Measurements from ENCODE around the gene THAP7. TPM values are rescaled to one million over a fixed set of nuclear protein-coding genes. Genes with fewer than 3 reads are reported as not detected.

The THAP7 gene
- total and polyA plus RNA-seq, 3 donors from 2014 or later: 60.6 to 96.5 (median 75.8) TPM

GRCh38 chr22:20992056-20992442 lies 9.9 kb downstream of the THAP7 start:
- no peaks in the 10 kb centered on the region for H3K36me3 ChIP-seq (ENCODE audit: low read depth, missing control alignments)
- intact Hi-C loops (cut with DNase I; ENCODE audit: low total_unique reads): no loop called here
- WGBS, 2 donors: 87% methylated on average over 7 of the region's 7 CpGs; no CpG with 5 or more reads in 1 of the 2 donors

DNA sequence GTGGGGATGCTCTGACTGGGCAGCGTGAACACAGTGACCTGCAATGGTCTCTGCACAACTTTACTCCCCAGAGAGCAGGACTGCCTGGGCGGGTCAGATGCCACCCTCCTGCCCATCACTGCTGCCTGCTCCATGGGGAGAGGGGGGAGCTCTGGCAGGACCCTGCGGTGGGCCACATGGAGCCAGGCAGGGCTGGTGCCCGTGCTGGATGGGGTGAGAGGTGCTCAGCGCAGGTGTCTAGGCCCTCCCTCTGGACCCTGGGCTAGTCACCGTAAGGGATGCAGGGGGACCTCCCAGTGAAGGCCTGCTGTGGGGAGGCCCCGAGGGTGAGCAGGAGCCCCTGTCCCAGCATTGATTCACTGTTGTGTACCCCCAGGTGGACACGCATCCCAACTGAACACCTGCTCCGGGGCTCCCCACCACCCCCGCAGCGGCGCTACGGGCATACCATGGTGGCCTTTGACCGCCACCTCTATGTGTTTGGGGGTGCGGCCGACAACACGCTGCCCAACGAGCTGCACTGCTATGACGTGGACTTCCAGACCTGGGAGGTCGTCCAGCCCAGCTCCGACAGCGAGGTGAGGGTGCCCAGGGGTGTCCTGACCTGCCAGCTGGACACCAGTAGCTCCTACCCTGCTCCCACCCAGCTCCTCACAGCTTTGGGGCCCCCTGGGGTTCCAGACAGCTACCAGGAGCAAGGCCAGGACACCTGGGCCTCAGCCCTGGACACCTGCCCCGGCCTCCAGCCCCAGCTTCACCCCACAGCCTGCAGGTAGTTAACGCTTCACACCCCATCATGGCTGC lies 10.5 kb downstream of the THAP7 start:
- WGBS, 2 donors: 70 to 90% methylated on average over 2 to 24 of the region's 24 CpGs
- no peaks in the 10 kb centered on the region for H3K36me3 ChIP-seq (ENCODE audit: low read depth, missing control alignments)
- TF ChIP-seq, protein P1, sequence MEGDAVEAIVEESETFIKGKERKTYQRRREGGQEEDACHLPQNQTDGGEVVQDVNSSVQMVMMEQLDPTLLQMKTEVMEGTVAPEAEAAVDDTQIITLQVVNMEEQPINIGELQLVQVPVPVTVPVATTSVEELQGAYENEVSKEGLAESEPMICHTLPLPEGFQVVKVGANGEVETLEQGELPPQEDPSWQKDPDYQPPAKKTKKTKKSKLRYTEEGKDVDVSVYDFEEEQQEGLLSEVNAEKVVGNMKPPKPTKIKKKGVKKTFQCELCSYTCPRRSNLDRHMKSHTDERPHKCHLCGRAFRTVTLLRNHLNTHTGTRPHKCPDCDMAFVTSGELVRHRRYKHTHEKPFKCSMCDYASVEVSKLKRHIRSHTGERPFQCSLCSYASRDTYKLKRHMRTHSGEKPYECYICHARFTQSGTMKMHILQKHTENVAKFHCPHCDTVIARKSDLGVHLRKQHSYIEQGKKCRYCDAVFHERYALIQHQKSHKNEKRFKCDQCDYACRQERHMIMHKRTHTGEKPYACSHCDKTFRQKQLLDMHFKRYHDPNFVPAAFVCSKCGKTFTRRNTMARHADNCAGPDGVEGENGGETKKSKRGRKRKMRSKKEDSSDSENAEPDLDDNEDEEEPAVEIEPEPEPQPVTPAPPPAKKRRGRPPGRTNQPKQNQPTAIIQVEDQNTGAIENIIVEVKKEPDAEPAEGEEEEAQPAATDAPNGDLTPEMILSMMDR (IDR thresholded peaks at IDR 0.05): no peak
- no peak for TF ChIP-seq POLR2A (IDR thresholded peaks at IDR 0.05)

More at GRCh38 chr22:20992056-20992442, 9.9 kb downstream of the THAP7 start:
- TF ChIP-seq, protein P1 (IDR thresholded peaks at IDR 0.05): no peak
- TF ChIP-seq POLR2A (IDR thresholded peaks at IDR 0.05): no peak
- H3K27ac ChIP-seq: no peak overlapping the region
- peaks cover 22% of the 10 kb centered on the region for H3K4me1 ChIP-seq
- no peak overlapping the region for H3K4me3 ChIP-seq
- H3K27me3 ChIP-seq: no peaks in the 10 kb centered on the region
- no peak for DNase-seq
- H3K9me3 ChIP-seq: no peaks in the 10 kb centered on the region

DNA sequence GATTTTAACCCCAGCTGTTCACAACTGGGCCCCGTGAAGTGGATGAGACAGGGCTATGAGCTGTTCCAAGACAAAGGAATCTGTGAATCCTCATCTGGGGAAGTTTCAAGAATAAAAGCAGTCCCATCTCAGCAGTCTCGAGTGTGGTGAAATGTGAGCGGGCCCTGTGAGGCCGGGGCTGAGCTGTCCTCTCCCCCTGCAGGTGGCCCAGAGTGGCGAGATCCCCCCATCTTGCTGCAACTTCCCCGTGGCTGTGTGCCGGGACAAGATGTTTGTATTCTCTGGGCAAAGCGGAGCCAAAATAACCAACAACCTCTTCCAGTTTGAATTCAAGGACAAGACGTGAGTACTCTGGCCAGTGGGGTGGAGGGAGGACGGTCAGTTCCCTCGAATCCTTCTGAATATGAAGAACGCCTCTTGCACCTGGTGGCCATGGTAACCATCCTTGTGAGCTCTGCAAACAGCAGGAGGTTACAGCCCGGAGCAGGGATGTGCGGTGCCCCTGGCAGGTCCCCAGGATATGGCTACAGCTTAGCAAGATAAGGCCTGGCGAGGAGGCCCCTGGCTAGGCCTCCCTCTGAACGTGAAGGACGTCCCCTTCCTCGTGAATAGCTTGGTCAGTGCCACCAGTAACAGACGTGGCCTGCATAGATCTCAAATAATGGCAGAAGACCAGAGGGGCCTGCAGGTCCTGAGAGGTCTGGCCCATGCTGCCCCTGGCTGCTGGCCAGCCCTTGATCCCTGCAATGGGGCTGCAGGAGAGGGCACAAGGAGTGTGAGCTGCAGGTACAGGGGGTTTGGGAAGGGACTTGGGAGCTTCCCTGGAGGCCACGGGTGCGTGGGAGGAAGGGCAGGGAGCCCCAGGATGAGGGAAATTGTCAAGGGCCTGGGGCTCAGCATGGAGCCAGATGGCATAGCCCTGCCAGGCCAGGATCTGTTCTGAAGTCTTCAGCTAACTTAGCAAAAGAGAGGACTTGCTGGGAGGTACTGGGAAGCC lies 11.4 kb downstream of the THAP7 start:
- Histone ChIP-seq H3K27me3 (no peaks in the 10 kb centered on the region), H3K9me3 (no peaks in the 10 kb centered on the region), H3K36me3 (ENCODE audit: low read depth, missing control alignments) (no peaks in the 10 kb centered on the region), H3K27ac (peak overlapping the region; percentile 50 to 63), H3K4me3 (no peak overlapping the region), H3K4me1 (peaks cover 22% of the 10 kb centered on the region)
- no peak for TF ChIP-seq POLR2A (IDR thresholded peaks at IDR 0.05)
- TF ChIP-seq, protein P1 (IDR thresholded peaks at IDR 0.05): no peak
- DNase-seq: peak; percentile 74
- intact Hi-C loops (cut with DNase I; ENCODE audit: low total_unique reads): no loop called here
- WGBS, 2 donors: 44 to 53% methylated on average over 20 to 21 of the region's 21 CpGs

More for the DNA sequence above, 10.5 kb downstream of the THAP7 start:
- DNase-seq: no peak
- intact Hi-C loops (cut with DNase I; ENCODE audit: low total_unique reads): no loop called here
- Histone ChIP-seq H3K4me3 (no peak overlapping the region), H3K27me3 (no peaks in the 10 kb centered on the region), H3K27ac (peak overlapping the region in 1 of 2 donors; percentile 63), H3K4me1 (peaks cover 22% of the 10 kb centered on the region), H3K9me3 (no peaks in the 10 kb centered on the region)

GRCh38 chr22:20989323-20990138 lies 12.4 kb downstream of the THAP7 start:
- Histone ChIP-seq H3K27ac (peak overlapping the region; percentile 50 to 63), H3K36me3 (ENCODE audit: low read depth, missing control alignments) (no peaks in the 10 kb centered on the region), H3K9me3 (no peaks in the 10 kb centered on the region), H3K4me1 (peaks cover 22% of the 10 kb centered on the region), H3K27me3 (no peaks in the 10 kb centered on the region), H3K4me3 (no peak overlapping the region)
- TF ChIP-seq, protein P1 (IDR thresholded peaks at IDR 0.05): no peak
- TF ChIP-seq POLR2A (IDR thresholded peaks at IDR 0.05): no peak
- intact Hi-C loops (cut with DNase I; ENCODE audit: low total_unique reads): no loop called here
- 53 to 69% methylated on average over 14 to 17 of the region's 17 CpGs for WGBS, 2 donors
- peak; percentile 41 for DNase-seq
